ENCODE results near the gene TMED8.

The TMED8 gene

DNA sequence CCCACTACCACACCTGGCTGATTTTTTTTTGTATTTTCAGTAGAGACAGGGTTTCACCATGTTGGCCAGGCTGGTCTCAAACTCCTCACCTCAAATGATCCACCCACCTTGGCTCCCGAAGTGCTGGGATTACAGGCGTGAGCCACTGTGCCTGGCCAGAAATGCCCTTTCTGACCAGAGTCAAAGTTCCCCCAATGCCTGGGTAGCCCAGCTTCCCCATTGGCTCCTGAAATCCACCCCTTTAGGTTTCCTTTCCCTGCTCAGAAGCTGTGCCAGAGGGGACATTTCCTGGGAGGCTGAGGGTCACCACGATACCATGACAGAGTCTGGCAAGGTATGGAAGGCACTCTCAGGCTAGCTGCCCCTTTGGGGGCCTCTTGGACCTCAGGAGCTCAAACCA is 52.6 kb downstream of the TMED8 start:
- Histone ChIP-seq H3K9me3 (ENCODE audit: control insufficient read depth, insufficient read depth, low read depth, low read length) (no peaks in the 10 kb centered on the region), H3K4me3 (ENCODE audit: low read depth, low read length) (no peak overlapping the region), H3K4me1 (ENCODE audit: control insufficient read depth, insufficient read depth, low read length) (peaks cover 6% of the 10 kb centered on the region; the same call in 1 of the 2 replicates), H3K27ac (ENCODE audit: extremely low read depth, low read depth, low read length) (no peak overlapping the region), H3K36me3 (ENCODE audit: control insufficient read depth in 2 of 2, insufficient read depth in 1 of 2, low read length in 2 of 2) (no peaks in the 10 kb centered on the region; a peak in 1 of 3 replicates)
- CTCF ChIA-PET = interaction anchor here (0.7 kb wide), 2 partner anchors 8 to 53 kb away, joined by 3 to 4 read pairs; partner anchors contain the start of genes SAMD15 and TMED8
- TF ChIP-seq, protein P1, sequence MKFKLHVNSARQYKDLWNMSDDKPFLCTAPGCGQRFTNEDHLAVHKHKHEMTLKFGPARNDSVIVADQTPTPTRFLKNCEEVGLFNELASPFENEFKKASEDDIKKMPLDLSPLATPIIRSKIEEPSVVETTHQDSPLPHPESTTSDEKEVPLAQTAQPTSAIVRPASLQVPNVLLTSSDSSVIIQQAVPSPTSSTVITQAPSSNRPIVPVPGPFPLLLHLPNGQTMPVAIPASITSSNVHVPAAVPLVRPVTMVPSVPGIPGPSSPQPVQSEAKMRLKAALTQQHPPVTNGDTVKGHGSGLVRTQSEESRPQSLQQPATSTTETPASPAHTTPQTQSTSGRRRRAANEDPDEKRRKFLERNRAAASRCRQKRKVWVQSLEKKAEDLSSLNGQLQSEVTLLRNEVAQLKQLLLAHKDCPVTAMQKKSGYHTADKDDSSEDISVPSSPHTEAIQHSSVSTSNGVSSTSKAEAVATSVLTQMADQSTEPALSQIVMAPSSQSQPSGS (tag by site-specific recombination; IDR thresholded peaks at IDR 0.05; ENCODE audit: low read depth) = no peak
- no peak for TF ChIP-seq ZNF664 (tag by site-specific recombination; IDR thresholded peaks at IDR 0.05)
- no peak for TF ChIP-seq ZBTB17 (tag by site-specific recombination; IDR thresholded peaks at IDR 0.05)
- TF ChIP-seq ZNF629 (tag by site-specific recombination; IDR thresholded peaks at IDR 0.05) = no peak
- no peak for TF ChIP-seq ZBTB21 (tag by site-specific recombination; IDR thresholded peaks at IDR 0.05)
- no peak for TF ChIP-seq ZNF214 (tag by site-specific recombination; IDR thresholded peaks at IDR 0.05; ENCODE audit: borderline replicate concordance)
- no peak for TF ChIP-seq ZNF202 (tag by site-specific recombination; IDR thresholded peaks at IDR 0.05; ENCODE audit: borderline replicate concordance)
- no peak for TF ChIP-seq ZNF155 (tag by site-specific recombination; IDR thresholded peaks at IDR 0.05)
- no peak for TF ChIP-seq MZF1 (tag by site-specific recombination; IDR thresholded peaks at IDR 0.05; ENCODE audit: borderline replicate concordance)
- TF ChIP-seq, protein P2, sequence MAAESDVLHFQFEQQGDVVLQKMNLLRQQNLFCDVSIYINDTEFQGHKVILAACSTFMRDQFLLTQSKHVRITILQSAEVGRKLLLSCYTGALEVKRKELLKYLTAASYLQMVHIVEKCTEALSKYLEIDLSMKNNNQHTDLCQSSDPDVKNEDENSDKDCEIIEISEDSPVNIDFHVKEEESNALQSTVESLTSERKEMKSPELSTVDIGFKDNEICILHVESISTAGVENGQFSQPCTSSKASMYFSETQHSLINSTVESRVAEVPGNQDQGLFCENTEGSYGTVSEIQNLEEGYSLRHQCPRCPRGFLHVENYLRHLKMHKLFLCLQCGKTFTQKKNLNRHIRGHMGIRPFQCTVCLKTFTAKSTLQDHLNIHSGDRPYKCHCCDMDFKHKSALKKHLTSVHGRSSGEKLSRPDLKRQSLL (tag by site-specific recombination; IDR thresholded peaks at IDR 0.05) = no peak
- no peak for TF ChIP-seq FEZF1 (tag by site-specific recombination; IDR thresholded peaks at IDR 0.05)
- TF ChIP-seq ZNF302 (tag by site-specific recombination; IDR thresholded peaks at IDR 0.05; ENCODE audit: low read depth) = no peak
- TF ChIP-seq, protein P3, sequence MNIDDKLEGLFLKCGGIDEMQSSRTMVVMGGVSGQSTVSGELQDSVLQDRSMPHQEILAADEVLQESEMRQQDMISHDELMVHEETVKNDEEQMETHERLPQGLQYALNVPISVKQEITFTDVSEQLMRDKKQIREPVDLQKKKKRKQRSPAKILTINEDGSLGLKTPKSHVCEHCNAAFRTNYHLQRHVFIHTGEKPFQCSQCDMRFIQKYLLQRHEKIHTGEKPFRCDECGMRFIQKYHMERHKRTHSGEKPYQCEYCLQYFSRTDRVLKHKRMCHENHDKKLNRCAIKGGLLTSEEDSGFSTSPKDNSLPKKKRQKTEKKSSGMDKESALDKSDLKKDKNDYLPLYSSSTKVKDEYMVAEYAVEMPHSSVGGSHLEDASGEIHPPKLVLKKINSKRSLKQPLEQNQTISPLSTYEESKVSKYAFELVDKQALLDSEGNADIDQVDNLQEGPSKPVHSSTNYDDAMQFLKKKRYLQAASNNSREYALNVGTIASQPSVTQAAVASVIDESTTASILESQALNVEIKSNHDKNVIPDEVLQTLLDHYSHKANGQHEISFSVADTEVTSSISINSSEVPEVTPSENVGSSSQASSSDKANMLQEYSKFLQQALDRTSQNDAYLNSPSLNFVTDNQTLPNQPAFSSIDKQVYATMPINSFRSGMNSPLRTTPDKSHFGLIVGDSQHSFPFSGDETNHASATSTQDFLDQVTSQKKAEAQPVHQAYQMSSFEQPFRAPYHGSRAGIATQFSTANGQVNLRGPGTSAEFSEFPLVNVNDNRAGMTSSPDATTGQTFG (tag by site-specific recombination; IDR thresholded peaks at IDR 0.05; ENCODE audit: borderline replicate concordance) = no peak
- no peak for TF ChIP-seq OVOL3 (tag by site-specific recombination; IDR thresholded peaks at IDR 0.05)
- TF ChIP-seq ZNF530 (tag by site-specific recombination; IDR thresholded peaks at IDR 0.05; ENCODE audit: low read depth) = no peak
- no peak for TF ChIP-seq ZNF24 (tag by site-specific recombination; IDR thresholded peaks at IDR 0.05)
- TF ChIP-seq, protein P4, sequence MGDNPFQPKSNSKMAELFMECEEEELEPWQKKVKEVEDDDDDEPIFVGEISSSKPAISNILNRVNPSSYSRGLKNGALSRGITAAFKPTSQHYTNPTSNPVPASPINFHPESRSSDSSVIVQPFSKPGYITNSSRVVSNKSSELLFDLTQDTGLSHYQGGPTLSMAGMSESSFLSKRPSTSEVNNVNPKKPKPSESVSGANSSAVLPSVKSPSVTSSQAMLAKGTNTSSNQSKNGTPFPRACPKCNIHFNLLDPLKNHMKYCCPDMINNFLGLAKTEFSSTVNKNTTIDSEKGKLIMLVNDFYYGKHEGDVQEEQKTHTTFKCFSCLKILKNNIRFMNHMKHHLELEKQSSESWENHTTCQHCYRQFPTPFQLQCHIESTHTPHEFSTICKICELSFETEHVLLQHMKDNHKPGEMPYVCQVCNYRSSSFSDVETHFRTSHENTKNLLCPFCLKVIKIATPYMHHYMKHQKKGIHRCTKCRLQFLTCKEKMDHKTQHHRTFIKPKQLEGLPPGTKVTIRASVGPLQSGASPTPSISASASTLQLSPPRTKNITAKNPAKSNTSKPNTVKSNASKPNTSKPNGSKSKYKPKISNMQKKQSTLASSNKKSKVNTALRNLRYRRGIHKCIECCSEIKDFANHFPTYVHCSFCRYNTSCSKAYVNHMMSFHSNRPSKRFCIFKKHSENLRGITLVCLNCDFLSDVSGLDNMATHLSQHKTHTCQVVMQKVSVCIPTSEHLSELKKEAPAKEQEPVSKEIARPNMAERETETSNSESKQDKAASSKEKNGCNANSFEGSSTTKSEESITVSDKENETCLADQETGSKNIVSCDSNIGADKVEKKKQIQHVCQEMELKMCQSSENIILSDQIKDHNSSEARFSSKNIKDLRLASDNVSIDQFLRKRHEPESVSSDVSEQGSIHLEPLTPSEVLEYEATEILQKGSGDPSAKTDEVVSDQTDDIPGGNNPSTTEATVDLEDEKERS (tag by site-specific recombination; IDR thresholded peaks at IDR 0.05) = no peak
- TF ChIP-seq, protein P5, sequence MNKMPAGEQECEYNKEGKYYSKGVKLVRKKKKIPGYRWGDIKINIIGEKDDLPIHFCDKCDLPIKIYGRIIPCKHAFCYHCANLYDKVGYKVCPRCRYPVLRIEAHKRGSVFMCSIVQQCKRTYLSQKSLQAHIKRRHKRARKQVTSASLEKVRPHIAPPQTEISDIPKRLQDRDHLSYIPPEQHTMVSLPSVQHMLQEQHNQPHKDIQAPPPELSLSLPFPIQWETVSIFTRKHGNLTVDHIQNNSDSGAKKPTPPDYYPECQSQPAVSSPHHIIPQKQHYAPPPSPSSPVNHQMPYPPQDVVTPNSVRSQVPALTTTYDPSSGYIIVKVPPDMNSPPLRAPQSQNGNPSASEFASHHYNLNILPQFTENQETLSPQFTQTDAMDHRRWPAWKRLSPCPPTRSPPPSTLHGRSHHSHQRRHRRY (tag by site-specific recombination; IDR thresholded peaks at IDR 0.05) = no peak
- POLR2A ChIA-PET = no interaction called here
